ENCODE measurements around the gene ABCA12. TPM values are rescaled to one million over a fixed set of nuclear protein-coding genes. Genes with fewer than 3 reads are reported as not detected.

ABCA12 gene
- total and polyA plus RNA-seq, 2 of the 8 experiments (the other 6 are each of a cell fraction or from before 2014, with no cell fraction given): not detected

- WGBS, 2 experiments (ENCODE audit: extremely low coverage in 1 of 2, insufficient coverage in 1 of 2, insufficient read length in 1 of 2, insufficient replicate concordance in 2 of 2, low coverage in 1 of 2, low lambda C conversion rate in 2 of 2, missing lambda C conversion rate in 1 of 2): 93% methylated on average over 2 of the region's 2 CpGs; no CpG with 5 or more reads in 1 of the 2 experiments
- no peak for DNase-seq (ENCODE audit: low read depth in 1 of 2, low spot score in 2 of 2)
- Histone ChIP-seq H2BK15ac (ENCODE audit: low read length) (no peak overlapping the region), H2AK5ac (ENCODE audit: low read depth, low read length) (no peak overlapping the region), H3K4ac (replicated peaks; ENCODE audit: insufficient read length, low read depth, low read length) (no peak overlapping the region), H3K18ac (ENCODE audit: extremely low read depth, low read length) (no peak overlapping the region), H3K23me2 (ENCODE audit: low read depth, low read length) (no peaks in the 10 kb centered on the region), H3K56ac (replicated peaks; ENCODE audit: insufficient read length, low read depth, low read length) (no peak overlapping the region), H3K79me1 (ENCODE audit: low read depth, low read length) (no peaks in the 10 kb centered on the region), H3K27me3 (replicated peaks in 1 of 4; ENCODE audit: control insufficient read depth in 3 of 4, extremely low read depth in 1 of 4, insufficient read depth in 3 of 4, low read length in 3 of 4) (no peaks in the 10 kb centered on the region), H3K27ac (ENCODE audit: low read depth, low read length) (no peak overlapping the region), H3K23ac (ENCODE audit: insufficient read length) (no peak overlapping the region), H3K4me3 (ENCODE audit: extremely low read depth in 1 of 4, insufficient read depth in 2 of 4, low read depth in 3 of 4, low read length in 4 of 4) (no peak overlapping the region), H4K5ac (ENCODE audit: insufficient read length, low read depth, low read length) (no peak overlapping the region), H2BK20ac (ENCODE audit: low read length) (no peak overlapping the region), H4K91ac (replicated peaks; ENCODE audit: insufficient read length, low read length) (no peak overlapping the region), H3K14ac (ENCODE audit: insufficient read length) (no peak overlapping the region), H3K9ac (replicated peaks in 1 of 4; ENCODE audit: extremely low read depth in 1 of 4, low read depth in 3 of 4, low read length in 3 of 4) (no peak overlapping the region), H2BK12ac (ENCODE audit: low read depth, low read length) (no peak overlapping the region), H3K79me2 (ENCODE audit: control insufficient read depth in 1 of 2, insufficient read depth in 2 of 2, low read length in 2 of 2) (no peaks in the 10 kb centered on the region), H3K36me3 (ENCODE audit: control insufficient read depth in 2 of 4, insufficient read depth in 4 of 4, low read length in 3 of 4) (no peaks in the 10 kb centered on the region), H4K20me1 (replicated peaks in 1 of 2; ENCODE audit: control insufficient read depth in 1 of 2, insufficient read depth in 2 of 2, low read length in 2 of 2) (no peaks in the 10 kb centered on the region), H2BK5ac (ENCODE audit: low read depth, low read length) (no peak overlapping the region), H2BK120ac (replicated peaks; ENCODE audit: low read depth, low read length) (no peak overlapping the region), H3K4me2 (ENCODE audit: insufficient read depth in 1 of 2, low read depth in 2 of 2, low read length in 2 of 2) (no peak overlapping the region), H3K4me1 (replicated peaks in 1 of 4; ENCODE audit: control insufficient read depth in 3 of 4, insufficient read depth in 4 of 4, low read length in 3 of 4) (no peaks in the 10 kb centered on the region), H3K9me3 (ENCODE audit: insufficient read depth in 2 of 2, low read depth in 1 of 2, low read length in 1 of 2) (no peaks in the 10 kb centered on the region), H2AFZ (ENCODE audit: low read length) (no peak overlapping the region), H4K8ac (ENCODE audit: extremely low read depth, insufficient read depth, low read length) (no peak overlapping the region)
- no peak for FAIRE-seq
- TF ChIP-seq SP1 (IDR thresholded peaks at IDR 0.05; ENCODE audit: low read depth, low read length) (no peak), CHD2 (IDR thresholded peaks at IDR 0.05; ENCODE audit: low read length) (no peak), CBX5 (IDR thresholded peaks at IDR 0.05; ENCODE audit: low read depth, low read length) (no peak), MAX (IDR thresholded peaks at IDR 0.05) (no peak), GABPA (IDR thresholded peaks at IDR 0.05; ENCODE audit: borderline replicate concordance, insufficient read depth, low read length) (no peak), RFX5 (IDR thresholded peaks at IDR 0.05; ENCODE audit: borderline replicate concordance, low read depth, low read length) (no peak), PHF8 (conservative IDR thresholded peaks at IDR 0.05; ENCODE audit: low read depth, low read length) (no peak), NANOG (IDR thresholded peaks at IDR 0.05; ENCODE audit: insufficient read depth, low read depth, low read length, poor library complexity, severe bottlenecking) (no peak), SUZ12 (IDR thresholded peaks at IDR 0.05; ENCODE audit: low read length) (no peak), HDAC2 (IDR thresholded peaks at IDR 0.05; ENCODE audit: borderline replicate concordance in 1 of 2, low read depth in 2 of 2, low read length in 2 of 2) (no peak), BACH1 (IDR thresholded peaks at IDR 0.05; ENCODE audit: low read length) (no peak), YY1 (IDR thresholded peaks at IDR 0.05; ENCODE audit: low read depth, low read length) (no peak)
- ChIA-PET POLR2A (ENCODE audit: partially characterized antibody) (no interaction called here), CTCF (ENCODE audit: partially characterized antibody) (no interaction called here)
These were observed 128.0 kb downstream of the ABCA12 start for GRCh38 chr2:215010390-215010789.
